ENCODE measurements around the gene MAD1L1.
A peak's percentile ranks its signal among the peaks of the same experiment; 100 is the strongest.
"Not testable (repeated sequence)": the region's sequence is repeated elsewhere in the genome, so short reads cannot be mapped to it uniquely, and the experiment has no call there.

The MAD1L1 gene

DNA sequence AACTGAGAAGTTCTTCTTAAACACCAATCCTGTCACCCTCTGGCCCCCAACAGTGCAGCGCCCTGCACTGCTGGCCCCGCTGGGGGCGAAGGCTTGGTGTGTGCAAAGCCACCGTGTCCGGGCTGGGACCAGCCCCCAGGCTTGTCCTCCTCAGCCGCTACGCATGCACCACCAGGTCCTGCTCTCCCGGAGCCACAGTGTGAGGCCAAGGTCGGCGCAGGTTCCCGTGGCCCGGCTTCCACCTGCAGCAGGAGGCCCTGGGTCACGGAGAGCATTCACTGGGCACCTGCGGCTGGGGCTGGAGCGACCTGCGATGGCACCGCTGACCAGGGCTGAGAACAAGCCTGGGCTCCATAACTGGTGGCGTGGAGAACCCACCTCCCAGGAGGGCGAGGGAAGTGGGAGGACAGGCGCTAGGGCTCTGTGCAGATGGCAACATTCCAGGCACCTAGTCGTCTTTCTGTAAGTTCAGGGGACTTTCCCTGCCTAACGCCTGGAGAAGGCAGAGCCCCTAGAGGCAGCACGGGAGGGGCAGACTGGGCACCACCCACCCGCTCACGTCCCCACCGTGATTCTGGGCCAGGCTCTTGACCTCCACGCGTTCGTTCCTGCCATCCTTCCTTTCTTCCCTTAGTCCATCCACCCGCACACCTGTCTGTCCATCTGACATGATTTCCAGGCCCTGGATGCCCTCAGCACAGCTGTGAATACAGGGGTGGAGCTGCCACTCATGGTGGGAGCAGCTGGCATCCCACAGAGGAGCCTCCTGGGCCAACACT, 291.1 kb downstream of the MAD1L1 start:
- DNase-seq (ENCODE audit: low read depth), result no peak

DNA sequence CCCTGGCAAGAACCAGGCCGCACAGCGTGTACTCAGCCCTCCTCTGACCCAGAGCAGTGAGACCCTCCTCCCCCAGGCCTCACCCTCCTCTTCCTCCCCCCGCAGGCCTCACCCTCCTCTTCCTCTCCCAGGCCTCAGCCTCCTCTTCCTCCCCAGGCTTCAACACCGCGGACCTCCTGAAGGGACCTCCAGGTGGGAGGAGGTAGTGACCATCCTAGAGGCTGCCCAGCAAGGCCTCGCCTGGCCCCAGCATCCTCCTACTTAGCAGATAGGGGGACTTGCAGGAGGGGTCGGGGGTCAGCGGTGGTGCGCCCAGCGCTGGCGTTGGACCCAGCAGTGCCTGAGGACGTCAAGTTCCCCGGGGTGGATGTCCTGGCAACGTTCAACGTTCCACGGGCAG, 291.9 kb downstream of the MAD1L1 start:
- no peak for DNase-seq (ENCODE audit: low read depth)

DNA sequence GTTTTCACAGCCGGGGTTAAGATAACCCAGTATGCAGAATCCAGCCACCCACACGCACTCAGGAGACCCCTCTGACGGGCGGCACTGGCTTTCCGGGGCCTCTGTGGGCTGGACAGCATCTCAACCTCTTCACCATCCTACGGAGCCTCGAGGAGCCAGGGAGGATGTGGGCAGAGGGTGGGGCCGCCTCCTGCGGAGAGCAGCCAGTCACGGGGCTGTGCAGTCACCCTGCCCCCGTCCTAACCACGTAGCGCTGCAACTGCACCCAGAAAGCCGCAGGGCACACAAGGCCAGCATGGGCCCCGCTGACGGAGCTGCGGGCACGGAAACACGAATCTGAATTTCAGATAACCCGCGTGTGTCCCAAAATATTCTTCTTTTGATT, 292.4 kb downstream of the MAD1L1 start:
- peak; percentile 78 for DNase-seq (ENCODE audit: low read depth)

DNA sequence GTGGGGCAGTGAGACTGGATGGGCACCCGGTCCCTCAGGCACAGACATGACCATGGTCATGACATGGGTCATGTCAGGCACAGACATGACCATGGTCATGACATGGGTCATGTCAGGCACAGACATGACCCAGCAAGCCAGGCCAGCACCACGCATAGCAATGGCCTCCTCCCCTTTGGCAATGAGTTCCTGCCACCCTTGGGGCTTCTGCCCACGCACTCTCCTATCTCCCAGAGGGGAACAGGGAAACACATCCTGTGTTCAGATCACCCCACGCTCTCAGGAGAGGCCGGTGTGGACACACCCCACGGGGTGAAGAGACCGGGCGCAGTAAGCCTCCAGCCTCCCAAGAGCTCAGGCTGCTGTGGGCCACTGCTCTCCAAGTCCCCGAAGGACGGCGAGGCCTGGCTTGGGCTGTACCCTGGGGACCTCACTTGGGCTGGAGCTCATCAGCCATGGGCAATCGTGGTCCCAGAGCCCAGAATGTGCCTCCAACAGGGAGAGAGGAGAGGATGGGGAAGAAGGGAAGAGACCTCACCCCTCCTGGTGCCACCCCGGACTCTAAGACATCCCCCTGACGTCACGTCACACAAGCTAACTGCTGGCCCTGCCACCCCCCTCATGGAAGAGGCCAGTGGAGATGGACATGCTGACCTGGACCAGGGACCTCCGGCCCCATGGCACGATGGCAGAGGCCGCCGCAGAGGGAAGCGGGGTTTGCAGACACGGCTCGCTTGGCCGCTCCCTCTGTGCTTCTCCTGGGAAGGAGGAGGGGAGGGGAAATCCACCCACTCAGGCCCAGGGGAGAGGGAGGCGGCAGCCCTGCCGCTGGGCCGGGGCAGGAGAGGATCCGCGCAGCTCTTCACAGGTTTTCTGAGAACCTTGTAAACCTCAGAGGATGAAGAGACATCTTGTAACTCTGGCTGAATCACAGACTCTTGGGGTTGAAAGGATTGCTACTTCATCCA, 293.0 kb downstream of the MAD1L1 start:
- DNase-seq (ENCODE audit: low read depth), result peak; percentile 16

DNA sequence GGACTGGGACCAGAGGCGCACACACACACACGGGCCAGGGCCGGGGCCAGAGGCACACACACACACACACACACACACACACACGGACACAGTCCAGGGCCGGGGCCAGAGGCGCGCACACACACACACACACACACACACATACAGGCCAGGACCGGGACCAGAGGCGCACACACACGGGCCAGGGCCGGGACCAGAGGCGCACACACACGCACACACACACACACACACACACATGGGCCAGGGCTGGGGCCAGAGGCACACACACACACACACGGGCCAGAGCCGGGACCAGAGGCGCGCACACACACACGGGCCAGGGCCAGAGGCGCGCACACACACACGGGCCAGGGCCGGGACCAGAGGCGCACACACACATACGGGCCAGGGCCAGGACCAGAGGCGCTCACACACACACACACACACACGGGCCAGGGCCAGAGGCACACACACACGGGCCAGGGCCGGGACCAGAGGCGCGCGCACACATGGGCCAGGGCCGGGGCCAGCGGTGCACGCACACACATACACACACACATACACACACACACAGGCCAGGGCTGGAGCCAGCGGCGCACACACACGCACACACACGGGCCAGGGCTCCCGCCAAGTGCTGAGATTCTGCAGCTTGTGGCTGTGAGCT, 293.8 kb downstream of the MAD1L1 start:
- DNase-seq (ENCODE audit: low read depth), result peak; percentile 20

DNA sequence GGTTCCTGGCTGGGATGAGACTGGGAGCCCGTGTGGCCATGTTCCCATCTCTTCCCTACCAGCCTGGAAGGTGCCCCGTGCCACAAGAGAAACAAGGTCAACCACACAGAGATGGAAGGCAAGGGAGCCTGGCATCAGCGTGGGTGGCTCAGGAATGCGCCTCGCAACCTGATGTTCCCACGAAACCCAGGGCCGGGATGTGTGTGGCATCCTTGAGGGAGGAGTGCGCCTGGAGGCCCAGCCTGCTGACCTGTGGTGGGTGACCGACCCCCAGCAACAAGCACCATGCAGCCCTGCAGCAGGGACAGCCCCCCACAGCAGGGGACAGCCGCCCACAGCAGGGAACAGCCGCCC, 295.5 kb downstream of the MAD1L1 start:
- DNase-seq (ENCODE audit: low read depth), result no peak

DNA sequence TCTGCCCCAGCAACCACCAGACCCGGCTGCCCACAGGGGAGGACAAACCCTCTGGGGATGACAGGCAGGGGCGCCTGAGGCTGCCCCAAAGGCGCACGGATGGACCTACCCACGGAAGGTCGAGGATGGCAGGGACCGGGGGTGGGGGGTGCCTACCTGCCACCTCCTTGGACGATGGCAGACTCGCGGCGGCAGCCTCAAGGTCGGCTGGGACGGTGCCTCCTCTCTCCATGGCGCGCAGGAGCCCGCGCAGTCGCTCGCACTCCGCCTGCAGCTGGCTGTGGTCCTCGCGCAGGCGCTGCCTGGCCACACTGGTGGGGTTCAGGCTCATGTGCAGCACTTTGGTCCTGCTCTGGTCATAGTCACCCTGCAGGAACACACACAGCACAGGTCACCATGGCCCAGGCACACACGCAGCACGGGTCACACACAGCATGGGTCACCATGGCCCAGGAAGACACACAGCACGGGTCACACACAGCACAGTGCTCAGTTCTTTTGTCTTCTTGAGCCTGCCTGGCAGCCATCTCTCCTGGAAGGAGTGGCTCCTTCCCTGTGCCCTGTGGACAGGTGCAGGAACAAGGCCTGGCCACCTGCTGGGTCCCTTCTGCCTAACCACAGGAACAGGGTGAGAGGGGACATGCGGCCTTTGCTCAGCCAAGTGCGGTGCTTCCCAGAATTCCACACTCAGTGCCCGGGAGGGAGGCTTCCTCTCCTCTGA, 296.1 kb downstream of the MAD1L1 start:
- DNase-seq (ENCODE audit: low read depth), result no peak

DNA sequence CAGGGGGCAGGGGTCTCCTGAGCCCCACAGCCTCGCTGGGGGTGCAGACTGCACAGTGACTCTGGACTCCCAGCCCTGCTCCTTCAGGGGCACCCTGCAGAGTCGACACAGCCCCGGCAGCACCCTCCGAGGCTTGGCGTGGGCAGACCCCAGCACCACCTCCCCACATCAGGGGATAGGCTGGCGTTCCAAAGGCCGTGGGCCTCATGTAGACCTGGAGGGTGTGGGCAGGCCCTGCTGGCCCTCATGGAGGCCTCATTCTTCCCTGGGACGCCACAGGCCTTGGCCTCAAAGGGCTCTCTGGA, 296.8 kb downstream of the MAD1L1 start:
- no peak for DNase-seq (ENCODE audit: low read depth)

DNA sequence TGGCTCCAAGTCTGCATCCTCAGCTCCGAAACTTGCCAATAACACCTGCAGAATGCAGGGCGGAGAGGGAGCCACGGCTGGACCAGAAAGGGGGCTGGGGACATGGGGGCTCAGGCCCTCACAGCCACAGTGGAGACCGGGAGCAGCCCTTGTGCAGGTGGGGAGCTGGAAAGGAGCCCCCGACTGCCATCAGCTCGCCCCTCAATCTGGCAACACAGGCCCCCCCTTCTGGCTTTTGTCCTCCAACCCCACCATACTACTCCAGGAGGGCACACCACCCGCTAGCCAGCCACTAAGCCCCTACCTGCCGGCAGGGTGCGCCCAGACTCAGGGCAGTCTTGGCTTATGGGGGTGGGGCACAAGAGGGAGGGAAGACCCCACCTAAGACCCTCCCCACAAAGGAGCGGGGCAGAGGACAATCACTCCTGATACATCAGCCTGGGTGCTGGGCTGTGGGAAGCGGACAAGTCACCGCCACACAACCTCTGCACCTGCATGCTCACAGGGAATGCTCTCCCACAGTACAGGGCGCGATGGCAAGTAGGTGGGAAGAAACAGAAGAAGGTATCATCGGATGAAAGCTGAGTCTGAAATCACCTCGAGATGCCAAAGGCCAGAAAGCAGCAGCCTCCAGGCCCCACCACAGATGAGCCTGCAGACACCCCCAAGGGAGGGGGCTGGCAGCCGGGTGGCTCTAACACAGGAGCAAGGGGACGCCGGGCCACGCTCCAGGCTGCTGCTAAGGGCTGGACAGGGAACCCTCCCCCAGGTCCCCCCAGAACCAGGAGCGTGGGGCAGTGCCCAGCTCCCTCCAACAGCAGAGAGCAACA, 297.4 kb downstream of the MAD1L1 start:
- DNase-seq (ENCODE audit: low read depth), result no peak

DNA sequence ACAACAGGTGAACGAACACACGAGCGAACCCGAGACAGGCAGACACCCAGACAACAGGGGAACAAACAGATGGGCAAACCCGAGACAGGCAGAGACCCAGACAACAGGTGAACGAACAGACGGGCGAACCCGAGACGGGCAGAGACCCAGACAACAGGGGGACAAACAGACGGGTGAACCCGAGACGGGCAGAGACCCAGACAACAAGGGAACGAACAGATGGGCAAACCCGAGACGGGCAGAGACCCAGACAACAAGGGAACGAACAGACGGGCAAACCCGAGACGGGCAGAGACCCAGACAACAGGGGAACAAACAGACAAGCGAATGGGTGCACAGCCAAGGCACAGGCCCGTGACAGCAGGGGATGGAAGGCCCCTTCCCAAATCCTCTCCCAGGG, 298.0 kb downstream of the MAD1L1 start:
- DNase-seq (ENCODE audit: low read depth), result no peak

DNA sequence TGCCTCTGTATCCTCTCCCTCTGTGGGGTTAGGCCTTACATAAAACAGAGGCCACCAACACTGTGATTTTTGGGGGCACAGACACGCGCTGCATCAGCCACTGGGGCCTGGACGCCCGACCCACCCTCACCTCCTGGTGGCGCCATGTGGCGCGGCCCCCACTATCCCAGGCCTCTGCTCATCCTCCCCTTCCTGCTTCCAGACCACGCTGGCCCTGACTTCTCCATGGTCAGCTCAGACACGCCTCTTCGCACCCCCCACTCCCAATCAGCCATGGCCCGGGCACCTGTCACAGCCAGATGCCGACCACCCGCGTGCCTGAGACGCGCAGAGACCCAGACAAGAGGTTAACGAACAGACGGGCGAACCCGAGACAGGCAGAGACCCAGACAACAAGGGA, 298.7 kb downstream of the MAD1L1 start:
- DNase-seq (ENCODE audit: low read depth), result no peak

DNA sequence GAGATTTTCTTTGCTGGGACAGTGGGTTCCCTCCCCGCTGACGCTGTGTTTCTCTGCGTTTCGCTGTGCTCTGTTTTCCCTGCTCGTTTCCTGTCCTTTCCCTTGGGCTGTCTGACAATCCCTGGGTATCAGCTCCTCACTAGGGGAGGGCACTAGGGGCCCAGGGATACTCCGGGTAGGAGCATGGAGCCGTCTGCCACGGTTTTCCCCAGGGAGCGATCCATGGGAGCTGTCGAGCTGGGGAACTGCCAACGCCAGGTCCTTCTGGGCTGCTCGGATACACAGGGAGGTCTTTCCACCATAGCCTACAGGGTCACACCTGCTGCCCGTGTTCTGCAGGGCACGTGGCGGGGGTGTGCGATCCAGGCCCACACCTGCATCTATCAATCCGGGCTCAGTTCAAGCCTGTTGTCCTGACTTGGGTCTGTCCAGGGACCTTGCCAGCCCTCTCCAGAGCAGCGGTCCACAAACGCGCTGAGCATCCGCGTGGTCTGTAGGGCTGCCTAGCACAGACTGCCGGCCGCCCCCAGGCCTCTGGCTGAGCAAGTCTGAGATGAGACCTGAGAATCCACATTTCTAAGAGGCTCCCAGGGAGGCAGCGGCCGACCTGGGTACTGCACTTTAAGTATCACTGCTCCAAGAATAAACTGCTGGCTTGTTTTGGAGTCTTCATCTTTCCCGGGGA, 299.5 kb downstream of the MAD1L1 start:
- no peak for DNase-seq (ENCODE audit: low read depth)

DNA sequence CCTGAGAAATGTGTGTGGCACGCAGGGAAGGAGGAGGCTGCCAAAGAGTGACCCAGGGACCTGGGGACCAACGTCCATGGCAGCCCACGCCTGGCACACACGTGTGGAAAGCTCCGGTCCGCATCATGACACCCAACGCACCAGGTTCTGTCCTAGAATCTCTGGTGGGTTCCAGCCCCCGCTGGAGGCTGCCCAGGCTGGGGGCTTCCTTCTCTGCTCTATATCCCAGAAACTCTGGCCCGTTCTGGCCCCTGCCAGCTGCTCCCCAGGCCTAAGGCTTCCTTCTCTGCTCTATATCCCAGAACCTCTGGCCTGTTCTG, 300.8 kb downstream of the MAD1L1 start:
- no peak for DNase-seq (ENCODE audit: low read depth)

DNA sequence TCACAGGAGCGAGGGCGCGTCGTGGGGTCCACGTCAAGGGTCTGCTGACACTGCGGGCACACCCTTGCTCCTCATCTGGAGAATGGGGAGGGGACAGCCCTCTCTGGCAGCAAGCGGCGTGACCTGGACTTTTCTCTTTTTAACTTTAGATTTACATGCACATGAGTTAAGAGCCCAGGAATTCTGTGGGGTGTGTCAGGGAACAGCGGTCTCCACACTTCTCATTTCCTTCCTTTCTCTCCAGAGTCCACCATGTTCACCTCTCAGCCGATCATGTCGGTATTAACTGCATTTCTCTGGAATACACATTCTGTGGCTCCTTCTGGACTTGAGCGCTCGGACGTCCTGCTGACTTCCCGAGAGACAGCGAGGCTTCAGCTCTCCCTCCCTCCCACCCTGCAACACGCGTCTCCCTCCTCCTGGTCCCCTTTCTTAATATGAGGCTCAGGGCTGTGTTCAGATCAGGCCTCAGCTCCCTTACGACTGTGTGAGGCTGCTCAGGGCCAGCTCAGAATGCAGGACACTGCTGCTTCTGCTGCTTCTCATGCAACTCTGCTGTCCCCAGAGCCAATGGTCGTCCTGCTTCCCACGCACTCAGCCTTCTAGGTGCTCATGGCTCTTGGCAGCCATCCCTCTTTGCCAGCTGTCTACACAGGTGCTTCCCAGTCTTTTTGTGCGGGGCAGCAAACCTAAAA, 301.3 kb downstream of the MAD1L1 start:
- no peak for DNase-seq (ENCODE audit: low read depth)

DNA sequence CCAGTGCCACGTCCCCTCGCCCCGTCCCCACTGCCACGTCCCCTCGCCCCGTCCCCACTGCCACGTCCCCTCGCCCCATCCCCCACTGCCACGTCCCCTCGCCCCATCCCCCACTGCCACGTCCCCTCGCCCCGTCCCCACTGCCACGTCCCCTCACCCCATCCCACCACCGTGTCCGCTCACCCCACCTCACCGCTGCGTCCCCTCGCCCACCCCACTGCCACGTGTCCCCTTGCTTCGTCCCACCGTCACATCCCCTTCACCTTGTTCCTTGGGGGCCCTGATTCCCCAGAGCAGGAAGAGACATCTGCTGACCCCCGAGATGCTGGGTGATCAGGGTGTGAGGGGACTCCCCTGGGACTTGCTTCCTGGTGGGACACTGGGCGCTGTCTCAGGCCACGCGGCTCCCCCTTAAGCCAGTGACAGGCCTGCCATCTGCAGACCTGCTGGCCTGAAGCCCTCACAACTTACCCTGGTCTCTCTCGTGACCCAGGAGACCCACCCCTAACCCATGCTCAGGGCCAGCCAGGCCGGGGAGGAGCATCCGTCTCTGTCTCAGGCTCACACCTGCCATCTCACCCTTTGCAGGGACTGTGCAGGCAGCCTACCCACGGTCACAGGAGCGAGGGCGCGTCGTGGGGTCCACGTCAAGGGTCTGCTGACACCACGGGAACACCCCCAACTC, 302.2 kb downstream of the MAD1L1 start:
- no peak for DNase-seq (ENCODE audit: low read depth)

DNA sequence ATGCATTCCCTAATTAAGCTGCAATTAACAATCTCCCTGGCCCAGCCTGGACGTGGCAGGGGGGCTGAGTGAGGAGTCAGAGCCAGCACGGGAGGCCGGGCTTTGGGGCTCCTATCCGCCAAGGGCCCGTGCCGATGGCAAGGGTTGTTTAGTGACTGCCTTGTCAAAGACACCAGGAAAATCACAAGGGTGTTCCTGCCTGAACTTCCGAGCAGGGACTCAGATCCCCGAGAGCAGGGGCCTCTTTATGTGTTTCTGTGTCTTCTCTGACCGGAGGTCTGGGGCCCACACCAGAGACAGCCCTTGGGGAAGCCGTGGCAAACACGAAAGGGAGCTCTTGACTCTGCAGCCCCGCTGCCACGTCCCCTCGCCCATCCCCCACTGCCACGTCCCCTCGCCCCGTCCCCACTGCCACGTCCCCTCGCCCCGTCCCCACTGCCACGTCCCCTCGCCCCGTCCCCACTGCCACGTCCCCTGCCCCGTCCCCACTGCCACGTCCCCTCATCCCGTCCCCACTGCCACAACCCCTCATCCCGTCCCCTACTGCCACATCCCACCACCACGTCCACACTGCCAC, 303.3 kb downstream of the MAD1L1 start:
- not testable (repeated sequence) for DNase-seq (ENCODE audit: low read depth)

DNA sequence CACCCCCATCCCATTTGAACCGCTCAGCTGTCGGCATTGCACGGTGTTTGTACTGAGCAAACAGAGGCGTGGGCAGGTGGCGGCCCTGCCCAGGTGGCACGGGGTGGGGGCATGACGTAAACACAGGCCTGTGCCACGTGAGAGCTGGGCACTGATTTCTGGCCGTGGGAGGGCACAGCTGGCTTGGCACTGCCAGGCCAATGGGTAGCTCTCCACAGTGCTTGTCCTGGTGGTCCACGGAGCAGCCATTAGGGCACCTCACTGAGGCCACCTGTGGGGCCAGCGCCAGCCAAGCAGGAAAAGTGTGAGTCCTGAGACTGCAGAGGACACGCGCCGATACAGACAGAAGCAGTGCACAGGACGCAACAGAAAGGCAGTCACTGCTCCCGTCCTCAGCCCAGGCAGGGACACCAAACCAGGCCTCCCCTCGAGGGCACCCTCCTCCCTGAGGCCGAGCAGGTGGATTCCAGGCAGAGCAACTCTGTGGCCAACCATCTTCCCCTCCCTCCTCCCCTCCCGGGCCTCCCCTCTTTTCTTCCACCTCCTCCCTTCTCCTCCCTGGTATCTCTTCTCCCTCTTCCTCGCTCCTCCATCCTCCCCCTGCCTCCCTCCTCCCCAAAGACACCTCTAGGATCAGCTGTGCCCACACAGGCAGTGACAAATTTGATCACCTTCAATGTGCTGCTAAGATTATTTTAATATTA, 303.9 kb downstream of the MAD1L1 start:
- DNase-seq (ENCODE audit: low read depth), result no peak

DNA sequence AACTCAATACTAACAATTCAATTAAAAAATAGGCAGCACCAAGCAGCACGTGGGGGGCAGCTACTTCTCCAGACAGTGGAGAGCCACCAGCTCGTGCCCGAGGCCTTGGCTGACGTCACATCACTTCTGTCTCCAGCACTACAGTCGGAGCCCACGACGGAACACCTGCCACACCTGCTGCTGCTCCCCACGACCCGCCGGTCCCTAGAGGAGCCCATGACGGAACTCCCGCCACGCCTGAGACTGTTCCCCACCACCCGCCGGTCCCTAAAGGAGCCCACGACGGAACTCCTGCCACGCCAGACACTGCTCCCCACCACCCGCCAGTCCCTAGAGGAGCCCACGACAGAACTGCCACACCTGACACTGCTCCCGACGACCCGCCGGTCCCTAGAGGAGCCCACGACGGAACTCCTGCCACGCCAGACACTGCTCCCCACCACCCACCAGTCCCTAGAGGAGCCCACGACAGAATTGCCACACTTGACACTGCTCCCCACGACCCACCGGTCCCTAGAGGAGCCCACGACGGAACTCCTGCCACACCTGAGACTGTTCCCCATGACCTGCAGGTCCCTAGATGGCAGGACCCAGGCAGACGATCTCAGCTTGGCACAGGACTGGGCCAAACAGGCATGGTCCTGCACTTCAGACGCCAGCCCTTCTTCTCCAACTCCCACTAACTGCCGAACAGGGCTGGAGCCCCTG, 304.7 kb downstream of the MAD1L1 start:
- DNase-seq (ENCODE audit: low read depth), result no peak
